ENCODE measurements around the gene INPP5E. TPM values are rescaled to one million over a fixed set of nuclear protein-coding genes. Genes with fewer than 3 reads are reported as not detected.

Gene INPP5E
- total RNA-seq, 1 donor from 2014 or later = 23.6 TPM

GRCh38 chr9:136471802-136472487 lies 32.3 kb upstream of the INPP5E start:
- peaks cover 30% of the 10 kb centered on the region for H3K36me3 Mint-ChIP-seq (ENCODE audit: low read depth, unreplicated experiment)
- no peak for DNase-seq (ENCODE audit: low spot score)
- no peaks in the 10 kb centered on the region for H3K9me3 Mint-ChIP-seq (ENCODE audit: unreplicated experiment)
- H3K4me3 Mint-ChIP-seq (ENCODE audit: unreplicated experiment) = no peak overlapping the region
- no peak overlapping the region for H3K27ac Mint-ChIP-seq (ENCODE audit: unreplicated experiment)
- no peaks in the 10 kb centered on the region for H3K4me1 Mint-ChIP-seq (ENCODE audit: unreplicated experiment)
- no peaks in the 10 kb centered on the region for H3K27me3 Mint-ChIP-seq (ENCODE audit: unreplicated experiment)
- no peak for TF ChIP-seq CTCF (IDR thresholded peaks at IDR 0.05; ENCODE audit: unreplicated experiment)

- Mint-ChIP-seq H3K27me3 (ENCODE audit: unreplicated experiment) (no peaks in the 10 kb centered on the region), H3K9me3 (ENCODE audit: unreplicated experiment) (no peaks in the 10 kb centered on the region), H3K36me3 (ENCODE audit: low read depth, unreplicated experiment) (peaks cover 35% of the 10 kb centered on the region), H3K4me3 (ENCODE audit: unreplicated experiment) (peak overlapping the region; percentile 59), H3K4me1 (ENCODE audit: unreplicated experiment) (no peaks in the 10 kb centered on the region), H3K27ac (ENCODE audit: unreplicated experiment) (no peak overlapping the region)
- no peak for DNase-seq (ENCODE audit: low spot score)
- TF ChIP-seq CTCF (IDR thresholded peaks at IDR 0.05; ENCODE audit: unreplicated experiment) = no peak
These were observed 31.3 kb upstream of the INPP5E start for GRCh38 chr9:136470792-136471469.

- TF ChIP-seq CTCF (IDR thresholded peaks at IDR 0.05; ENCODE audit: unreplicated experiment) = no peak
- Mint-ChIP-seq H3K4me3 (ENCODE audit: unreplicated experiment) (no peak overlapping the region), H3K36me3 (ENCODE audit: low read depth, unreplicated experiment) (peaks cover 32% of the 10 kb centered on the region), H3K27me3 (ENCODE audit: unreplicated experiment) (no peaks in the 10 kb centered on the region), H3K27ac (ENCODE audit: unreplicated experiment) (no peak overlapping the region), H3K9me3 (ENCODE audit: unreplicated experiment) (no peaks in the 10 kb centered on the region), H3K4me1 (ENCODE audit: unreplicated experiment) (no peaks in the 10 kb centered on the region)
- DNase-seq (ENCODE audit: low spot score) = no peak
These were observed 30.7 kb upstream of the INPP5E start for GRCh38 chr9:136470356-136470755.

- Mint-ChIP-seq H3K27me3 (ENCODE audit: unreplicated experiment) (no peaks in the 10 kb centered on the region), H3K4me1 (ENCODE audit: unreplicated experiment) (no peaks in the 10 kb centered on the region), H3K27ac (ENCODE audit: unreplicated experiment) (no peak overlapping the region), H3K4me3 (ENCODE audit: unreplicated experiment) (no peak overlapping the region), H3K36me3 (ENCODE audit: low read depth, unreplicated experiment) (peaks cover 29% of the 10 kb centered on the region), H3K9me3 (ENCODE audit: unreplicated experiment) (no peaks in the 10 kb centered on the region)
- TF ChIP-seq CTCF (IDR thresholded peaks at IDR 0.05; ENCODE audit: unreplicated experiment) = no peak
- no peak for DNase-seq (ENCODE audit: low spot score)
These were observed 28.1 kb upstream of the INPP5E start for GRCh38 chr9:136467766-136468165.

GRCh38 chr9:136466155-136466541 lies 26.5 kb upstream of the INPP5E start:
- Mint-ChIP-seq H3K36me3 (ENCODE audit: low read depth, unreplicated experiment) (peaks cover 33% of the 10 kb centered on the region), H3K4me1 (ENCODE audit: unreplicated experiment) (no peaks in the 10 kb centered on the region), H3K9me3 (ENCODE audit: unreplicated experiment) (no peaks in the 10 kb centered on the region), H3K27me3 (ENCODE audit: unreplicated experiment) (no peaks in the 10 kb centered on the region), H3K4me3 (ENCODE audit: unreplicated experiment) (no peak overlapping the region), H3K27ac (ENCODE audit: unreplicated experiment) (no peak overlapping the region)
- no peak for DNase-seq (ENCODE audit: low spot score)
- no peak for TF ChIP-seq CTCF (IDR thresholded peaks at IDR 0.05; ENCODE audit: unreplicated experiment)

Data from endothelial cell (in vitro differentiated cells).